Measurements from ENCODE around the gene SPAAR.

DNA sequence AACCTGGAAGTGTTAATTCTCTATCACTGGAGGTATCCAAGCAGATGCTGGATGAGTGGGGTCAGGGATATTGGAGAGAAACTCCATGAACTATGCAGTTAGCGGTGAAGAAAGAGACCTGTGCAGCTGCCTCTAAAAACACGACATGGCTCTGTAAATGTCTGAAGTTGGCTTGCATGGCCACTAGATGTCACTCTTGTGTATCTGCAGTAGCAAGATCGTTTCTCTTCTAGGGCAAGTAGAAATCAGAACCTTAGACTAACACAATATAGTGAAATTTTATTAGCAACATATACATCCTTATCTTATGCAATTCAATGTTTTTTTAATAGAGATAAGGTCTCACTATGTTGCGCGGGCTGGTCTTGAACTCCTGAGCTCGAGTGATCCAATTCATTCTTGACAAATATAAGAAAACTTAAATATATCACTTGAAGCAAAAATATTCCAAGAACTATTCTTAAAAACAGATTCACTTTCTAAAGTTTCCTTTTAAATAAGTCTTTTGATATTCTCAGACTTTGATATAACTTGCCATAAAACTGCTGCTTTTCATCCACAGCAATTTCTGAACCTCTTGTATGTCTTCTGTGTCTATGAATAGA, 45.8 kb downstream of the SPAAR start:
- no peak for TF ChIP-seq POLR2AphosphoS5 (IDR thresholded peaks at IDR 0.05)
- TF ChIP-seq, protein P1, sequence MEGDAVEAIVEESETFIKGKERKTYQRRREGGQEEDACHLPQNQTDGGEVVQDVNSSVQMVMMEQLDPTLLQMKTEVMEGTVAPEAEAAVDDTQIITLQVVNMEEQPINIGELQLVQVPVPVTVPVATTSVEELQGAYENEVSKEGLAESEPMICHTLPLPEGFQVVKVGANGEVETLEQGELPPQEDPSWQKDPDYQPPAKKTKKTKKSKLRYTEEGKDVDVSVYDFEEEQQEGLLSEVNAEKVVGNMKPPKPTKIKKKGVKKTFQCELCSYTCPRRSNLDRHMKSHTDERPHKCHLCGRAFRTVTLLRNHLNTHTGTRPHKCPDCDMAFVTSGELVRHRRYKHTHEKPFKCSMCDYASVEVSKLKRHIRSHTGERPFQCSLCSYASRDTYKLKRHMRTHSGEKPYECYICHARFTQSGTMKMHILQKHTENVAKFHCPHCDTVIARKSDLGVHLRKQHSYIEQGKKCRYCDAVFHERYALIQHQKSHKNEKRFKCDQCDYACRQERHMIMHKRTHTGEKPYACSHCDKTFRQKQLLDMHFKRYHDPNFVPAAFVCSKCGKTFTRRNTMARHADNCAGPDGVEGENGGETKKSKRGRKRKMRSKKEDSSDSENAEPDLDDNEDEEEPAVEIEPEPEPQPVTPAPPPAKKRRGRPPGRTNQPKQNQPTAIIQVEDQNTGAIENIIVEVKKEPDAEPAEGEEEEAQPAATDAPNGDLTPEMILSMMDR (IDR thresholded peaks at IDR 0.05), result peak; percentile 64 to 84 (median 71)

Data from upper lobe of left lung (tissue), 4 donors.